RWPE1 (cell line): Measurements from ENCODE around the gene GPR137B.
A peak's percentile ranks its signal among the peaks of the same experiment; 100 is the strongest.
"Not testable (repeated sequence)": the region's sequence is repeated elsewhere in the genome, so short reads cannot be mapped to it uniquely, and the experiment has no call there.

Experiments
- CTCF ChIA-PET: fragments of 350-600 bp; sonication (Branson Sonifier 250); formaldehyde crosslinking; extraction: SDS; loops from one replicate; lab custom pipeline; 2021; lab: Yijun Ruan, JAX
- POLR2A ChIA-PET: fragments of 400-600 bp; formaldehyde crosslinking; extraction: SDS; loops from one replicate; lab custom pipeline; 2020; ENCODE audit warnings: antibody characterized with exemption; ENCODE audit not compliant: low non-redundant PET; lab: Yijun Ruan, JAX
- DNase-seq: peaks from one replicate; pipeline ENCODE4 v3.0.0; 2012; ENCODE audit warnings: low spot score
- H3K27ac ChIP-seq: fragments of 450-650 bp; 2 replicates; pipeline ENCODE4 v1.5.1; 2017
- CTCF ChIP-seq: fragments of 450-650 bp; conservative IDR thresholded peaks from 2 replicates; pipeline ENCODE4 v1.5.1; 2017; ENCODE audit warnings: low read depth, mild to moderate bottlenecking

Gene GPR137B

GRCh38 chr1:236142253-236143103 is at the start of gene GPR137B:
GPR137B (plus strand) TSS chr1:236142539; CDS start chr1:236142623, 84 bp downstream.
- ChIA-PET POLR2A (no interaction called here), CTCF (no interaction called here)

GRCh38 chr1:236092899-236093298 is 49.4 kb upstream of the GPR137B start:
- TF ChIP-seq CTCF: no peak
- CTCF ChIA-PET: no interaction called here
- DNase-seq: no peak
- POLR2A ChIA-PET: no interaction called here
- no peak overlapping the region for H3K27ac ChIP-seq

More at GRCh38 chr1:236142253-236143103, at the start of gene GPR137B:
- TF ChIP-seq CTCF: no peak
- DNase-seq: peak; percentile 81
- peak within 1 kb of the TSS; percentile 70 for H3K27ac ChIP-seq

- CTCF ChIA-PET: no interaction called here
- no peak for DNase-seq
- H3K27ac ChIP-seq: no peak overlapping the region
- POLR2A ChIA-PET: no interaction called here
- no peak for TF ChIP-seq CTCF
Measured at GRCh38 chr1:236095705-236096520, 46.4 kb upstream of the GPR137B start.

GRCh38 chr1:236096660-236097482 is 45.5 kb upstream of the GPR137B start:
- H3K27ac ChIP-seq: peak overlapping the region; percentile 60; the same call in 1 of the 2 replicates
- DNase-seq, CTCF ChIA-PET, POLR2A ChIA-PET: not testable (repeated sequence)

- POLR2A ChIA-PET: no interaction called here
- CTCF ChIA-PET: no interaction called here
Measured at GRCh38 chr1:236098267-236098666, 44.1 kb upstream of the GPR137B start.

More at GRCh38 chr1:236098267-236098666, 44.1 kb upstream of the GPR137B start:
- no peak for TF ChIP-seq CTCF
- H3K27ac ChIP-seq: no peak overlapping the region
- no peak for DNase-seq
